Tibial nerve (tissue), 4 donors: ENCODE data around the gene KAT7.

ENCODE experiments used
- CTCF ChIP-seq, 5 experiments: fragments of 200-600 bp in 3 of 5; fragments of 450-650 bp in 2 of 5; sonication (generic) in 3 of 5; IDR thresholded peaks; one replicate each; pipeline ENCODE4 v1.5.1; 2016 to 2019; ENCODE audit warnings: antibody characterized with exemption in 5 of 5, mild to moderate bottlenecking in 3 of 5, moderate library complexity in 2 of 5
- EP300 ChIP-seq, 2 donors: sonication (generic); formaldehyde crosslinking; IDR thresholded peaks; one replicate each; pipeline ENCODE4 v1.6.1; 2017; ENCODE audit warnings: antibody characterized with exemption in 2 of 2, mild to moderate bottlenecking in 1 of 2
- POLR2A ChIP-seq, 2 donors: fragments of 450-650 bp; IDR thresholded peaks; one replicate each; pipeline ENCODE4 v1.6.1; 2017; ENCODE audit warnings: antibody characterized with exemption in 2 of 2, mild to moderate bottlenecking in 2 of 2, moderate library complexity in 2 of 2

GRCh38 chr17:49820773-49821172 lies 32.3 kb downstream of the KAT7 start:
- no peak for TF ChIP-seq CTCF (IDR thresholded peaks at IDR 0.05)
- TF ChIP-seq EP300 (IDR thresholded peaks at IDR 0.05), result no peak
- TF ChIP-seq POLR2A (IDR thresholded peaks at IDR 0.05), result no peak
